Activated T-cell treated with anti-CD3 and anti-CD28 coated beads, Interleukin-2, amount 50 U/mL, for 4 hours (primary cell): ENCODE data around the gene ZBTB45. TPM values are rescaled to one million over a fixed set of nuclear protein-coding genes. Genes with fewer than 3 reads are reported as not detected.

Experiments
- ATAC-seq, 2 donors: fragments of 200-7000 bp; cut with Tn5 transposase; one replicate each; pipeline ENCODE4 v1.10.0; 2021
- DNase-seq: peaks from one replicate; pipeline ENCODE4 v3.0.0-alpha.2; 2020
- H3K27me3 Mint-ChIP-seq: one replicate; pipeline ENCODE4 v1.8.0; 2021; ENCODE audit warnings: low read depth, mixed read lengths
- H3K36me3 Mint-ChIP-seq: one replicate; pipeline ENCODE4 v1.8.0; 2022; ENCODE audit warnings: mixed read lengths; ENCODE audit not compliant: insufficient read depth
- H3K4me1 Mint-ChIP-seq: one replicate; pipeline ENCODE4 v1.8.0; 2021; ENCODE audit warnings: low read depth, mixed read lengths
- H3K4me3 Mint-ChIP-seq: one replicate; pipeline ENCODE4 v1.8.0; 2021; ENCODE audit warnings: mild to moderate bottlenecking, moderate library complexity, mixed read lengths
- H3K9me3 Mint-ChIP-seq: one replicate; pipeline ENCODE4 v1.8.0; 2021; ENCODE audit warnings: mixed read lengths
- total RNA-seq, 3 donors: library from RNA; stranded (reverse); gene quantifications; one replicate each; pipeline ENCODE4 v1.2.1, GENCODE V29; 2021

The ZBTB45 gene
- total RNA-seq, 3 donors from 2014 or later = 15.4 to 16.7 (median 16.1) TPM

DNA sequence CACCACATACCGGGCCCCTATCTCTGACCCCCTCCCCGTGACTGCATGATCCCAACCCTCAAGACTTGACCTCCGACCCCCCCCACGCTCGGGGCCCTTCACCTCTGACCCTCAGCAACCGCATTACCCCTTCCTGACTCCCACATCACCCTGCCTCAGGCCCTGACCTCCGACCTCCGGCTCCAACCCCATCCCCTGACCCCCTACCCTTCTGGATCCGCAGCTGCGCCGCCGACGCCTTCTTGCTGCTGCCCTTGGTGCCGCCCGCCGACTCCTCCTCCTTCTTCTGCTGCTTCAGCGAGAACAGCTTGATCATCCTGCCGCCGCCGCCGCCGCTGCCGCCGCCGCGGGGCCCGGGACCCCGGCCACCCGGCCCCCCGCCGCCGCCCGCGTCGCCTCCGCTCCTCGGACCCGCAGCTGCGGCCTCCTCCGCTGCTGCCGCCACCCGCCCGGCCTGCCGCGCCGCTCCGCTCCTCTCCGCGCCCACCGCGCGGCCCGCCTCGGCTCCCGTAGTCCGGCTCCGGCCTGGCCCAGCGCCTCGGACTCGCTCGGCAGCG, 38.5 kb upstream of the ZBTB45 start, which contains the start of gene UBE2M:
TSS of gene UBE2M (minus strand) at position 546 of the 557 bp plus-strand sequence. CDS start at position 316, 230 bp downstream.
- H3K36me3 Mint-ChIP-seq = peaks cover 21% of the 10 kb centered on the region
- peaks cover 63% of the 10 kb centered on the region for H3K4me1 Mint-ChIP-seq
- H3K4me3 Mint-ChIP-seq = peak within 1 kb of the TSS; percentile 98
- peak; percentile 17 to 18 for ATAC-seq
- no peaks in the 10 kb centered on the region for H3K27me3 Mint-ChIP-seq
- peak; percentile 44 for DNase-seq
- H3K9me3 Mint-ChIP-seq = no peaks in the 10 kb centered on the region

DNA sequence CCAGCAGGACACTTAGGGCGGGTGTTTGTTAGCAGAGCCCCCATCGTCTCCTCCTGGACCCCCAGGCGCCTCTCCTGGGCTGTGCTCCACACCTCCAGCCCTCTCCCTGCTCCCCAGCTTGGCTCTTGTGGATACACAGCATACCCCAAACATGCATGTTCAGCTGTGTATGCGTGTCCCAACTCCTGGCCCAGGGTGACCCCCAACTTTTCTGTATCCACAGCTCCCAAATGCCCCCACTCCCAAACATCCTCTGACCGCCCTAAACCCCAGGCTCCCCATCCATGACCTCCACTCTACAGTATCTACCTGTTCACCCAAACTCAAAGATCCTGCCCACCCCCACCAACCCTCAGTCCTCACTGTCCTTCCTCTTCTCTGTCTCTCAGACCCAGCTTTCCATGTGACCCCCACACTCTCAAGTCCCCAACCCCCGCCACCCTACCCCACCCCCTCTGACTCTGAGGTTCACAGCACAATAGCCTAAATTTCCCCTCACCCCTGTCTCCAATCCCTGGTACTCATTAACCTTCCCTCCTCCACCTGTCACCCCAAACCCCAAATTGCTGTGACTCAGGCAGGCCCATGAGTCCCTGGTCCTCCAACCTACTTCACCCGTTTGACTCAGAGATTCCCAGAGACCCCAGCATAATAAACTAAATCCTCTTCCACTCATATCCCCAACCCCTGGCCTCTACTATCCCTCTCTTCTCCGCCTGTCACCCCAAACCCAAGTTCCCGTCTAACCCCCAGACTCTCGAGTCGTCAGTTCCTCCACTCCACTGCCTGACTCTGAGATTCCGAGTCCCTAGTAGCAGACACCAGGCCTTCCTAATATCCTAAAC, 37.8 kb upstream of the ZBTB45 start:
- H3K9me3 Mint-ChIP-seq = no peaks in the 10 kb centered on the region
- no peak for ATAC-seq
- no peak for DNase-seq
- no peaks in the 10 kb centered on the region for H3K27me3 Mint-ChIP-seq
- H3K36me3 Mint-ChIP-seq = peaks cover 27% of the 10 kb centered on the region
- H3K4me3 Mint-ChIP-seq = peak overlapping the region; percentile 98
- H3K4me1 Mint-ChIP-seq = peaks cover 66% of the 10 kb centered on the region

DNA sequence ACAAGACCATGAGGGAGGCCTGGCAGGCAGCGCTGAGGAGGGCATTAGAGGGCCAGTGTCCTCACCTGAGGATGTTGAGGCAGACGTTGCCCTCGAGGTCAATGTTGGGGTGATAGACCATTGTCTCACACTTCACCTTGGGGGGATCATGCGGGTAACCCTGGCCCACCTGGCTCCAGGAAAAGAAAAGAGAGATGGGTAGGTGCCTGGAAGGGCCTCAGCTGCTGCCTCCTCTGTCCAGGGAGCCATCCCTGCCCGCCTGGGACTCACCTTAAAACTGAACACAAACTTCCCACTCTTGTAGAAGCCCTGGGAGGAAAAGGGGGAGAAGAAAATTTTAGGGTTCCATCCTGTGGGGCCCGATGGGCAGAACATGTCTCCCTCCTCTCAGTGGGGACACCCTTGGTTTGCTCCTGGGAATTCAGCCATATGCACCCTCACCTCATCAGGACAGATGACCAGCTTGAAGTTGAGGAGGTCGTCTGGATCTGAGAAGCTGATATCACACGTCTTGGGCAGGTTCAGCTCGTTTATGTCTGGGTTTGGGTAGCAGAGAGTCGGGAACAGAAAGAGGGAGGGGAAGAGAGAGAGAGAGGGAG, 37.1 kb upstream of the ZBTB45 start:
- Mint-ChIP-seq H3K4me1 (peaks cover 59% of the 10 kb centered on the region), H3K27me3 (no peaks in the 10 kb centered on the region), H3K4me3 (peak overlapping the region; percentile 98), H3K9me3 (no peaks in the 10 kb centered on the region), H3K36me3 (peaks cover 32% of the 10 kb centered on the region)
- no peak for ATAC-seq
- no peak for DNase-seq

DNA sequence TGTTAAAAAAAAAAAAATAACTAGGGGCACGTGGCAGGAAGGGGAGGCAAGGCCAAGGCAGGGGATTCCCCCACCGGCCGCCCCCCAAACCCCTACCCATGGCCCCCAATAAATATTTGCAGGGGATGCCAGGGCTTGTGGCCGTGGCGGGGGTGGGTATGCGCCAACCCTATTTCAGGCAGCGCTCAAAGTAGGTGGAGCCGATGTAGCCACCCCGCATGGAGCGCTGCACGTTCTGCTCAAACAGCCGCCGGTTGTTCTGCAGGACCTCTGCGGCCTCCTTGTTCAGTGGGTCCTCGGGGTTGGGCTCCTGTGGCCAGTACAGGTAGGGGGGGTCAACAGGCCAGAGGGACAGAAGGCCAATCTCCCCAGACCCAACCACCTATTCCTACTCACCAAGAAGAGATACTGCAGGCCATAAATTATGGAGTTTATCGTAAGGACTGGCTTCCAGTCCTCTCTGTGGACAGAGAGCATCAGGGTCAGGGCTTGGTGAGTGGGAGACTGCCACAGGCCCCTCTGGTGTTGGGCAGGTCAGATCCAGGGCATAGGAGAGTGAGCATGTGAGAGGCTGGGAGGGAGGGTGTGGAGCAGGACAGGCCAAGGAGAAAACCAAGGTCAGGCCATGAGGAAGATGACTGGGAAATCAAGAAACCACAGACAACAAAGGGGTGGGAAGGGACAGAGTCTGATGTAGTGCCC, 36.5 kb upstream of the ZBTB45 start:
- H3K9me3 Mint-ChIP-seq = no peaks in the 10 kb centered on the region
- H3K4me1 Mint-ChIP-seq = peaks cover 52% of the 10 kb centered on the region
- peaks cover 36% of the 10 kb centered on the region for H3K36me3 Mint-ChIP-seq
- H3K27me3 Mint-ChIP-seq = no peaks in the 10 kb centered on the region
- ATAC-seq (no peak), DNase-seq (no peak)
- peak overlapping the region; percentile 98 for H3K4me3 Mint-ChIP-seq

DNA sequence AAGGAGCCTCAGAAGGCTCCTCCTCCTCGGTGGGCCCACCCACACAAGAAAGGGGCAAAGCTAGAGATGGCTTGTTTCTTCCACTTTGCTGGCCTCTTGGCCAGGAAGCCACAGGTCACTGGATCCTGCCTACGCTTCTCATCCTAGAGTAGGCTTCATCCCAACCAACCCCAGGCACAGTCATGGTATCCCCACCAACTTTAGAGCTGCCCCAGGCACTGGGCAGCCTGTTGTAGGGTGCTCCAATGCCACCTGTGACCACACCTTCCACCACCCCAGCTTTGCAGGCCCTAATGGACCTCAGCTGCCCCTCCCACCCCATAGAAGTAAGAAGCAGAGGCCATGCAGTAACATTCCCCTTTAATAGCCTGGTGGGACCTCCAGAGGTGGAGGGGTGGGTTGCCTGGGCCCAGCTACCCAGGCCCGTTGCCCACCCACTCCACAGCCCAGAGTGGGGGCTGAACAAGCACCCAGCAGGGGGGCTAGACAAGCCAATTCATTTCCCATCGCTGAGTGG, 35.8 kb upstream of the ZBTB45 start:
- peaks cover 38% of the 10 kb centered on the region for H3K36me3 Mint-ChIP-seq
- ATAC-seq = no peak
- peak overlapping the region; percentile 98 for H3K4me3 Mint-ChIP-seq
- H3K9me3 Mint-ChIP-seq = no peaks in the 10 kb centered on the region
- H3K27me3 Mint-ChIP-seq = no peaks in the 10 kb centered on the region
- peaks cover 51% of the 10 kb centered on the region for H3K4me1 Mint-ChIP-seq
- no peak for DNase-seq

DNA sequence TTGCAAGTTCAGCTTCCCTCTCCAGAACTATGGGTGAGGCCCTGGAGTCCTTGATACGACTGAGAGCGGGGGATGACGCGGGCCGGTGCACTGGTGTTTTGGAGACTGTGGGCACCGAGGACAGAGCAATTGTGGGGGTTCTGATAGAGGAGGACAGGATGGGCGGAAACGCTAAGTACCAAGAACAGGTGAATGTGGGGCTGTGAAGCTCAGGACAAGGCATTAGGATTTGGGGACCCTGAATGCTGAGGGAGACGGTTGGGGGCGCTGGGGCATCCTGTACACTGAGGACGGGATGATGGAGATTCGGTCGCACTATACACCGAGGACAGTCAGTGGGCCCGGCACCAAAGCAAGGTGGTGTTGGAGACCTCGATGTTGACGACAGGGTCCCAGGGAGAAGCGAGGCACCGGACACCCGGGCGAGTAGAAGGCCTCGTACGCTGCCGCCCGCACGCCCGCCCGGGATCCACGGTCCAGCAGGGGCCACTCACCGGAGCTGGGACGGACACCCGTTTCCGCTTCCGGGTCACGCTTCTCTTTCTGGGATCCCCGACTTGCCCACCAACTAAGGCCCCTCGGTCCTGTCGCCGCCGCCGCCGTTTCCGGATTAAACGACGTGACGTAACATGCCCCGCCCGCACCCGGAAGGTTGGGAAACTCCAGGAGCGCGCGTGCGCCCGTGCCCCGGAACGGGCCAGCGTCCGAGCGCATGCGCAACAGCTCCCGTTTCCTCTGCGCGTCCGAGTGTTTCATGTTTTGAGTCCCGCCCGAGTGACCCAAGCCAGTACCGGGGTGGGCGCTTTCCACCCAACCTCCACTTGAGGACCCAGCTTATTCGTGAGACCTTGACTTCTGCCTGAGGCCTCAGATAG, 35.1 kb upstream of the ZBTB45 start, which contains the start of gene CHMP2A:
TSS of gene CHMP2A (minus strand) at position 612 of the 875 bp plus-strand sequence. CDS start 893 bp downstream, outside the sequence.
- Mint-ChIP-seq H3K36me3 (peaks cover 41% of the 10 kb centered on the region), H3K4me3 (peak within 1 kb of the TSS; percentile 98), H3K9me3 (no peaks in the 10 kb centered on the region), H3K4me1 (peaks cover 48% of the 10 kb centered on the region), H3K27me3 (no peaks in the 10 kb centered on the region)
- DNase-seq (peak; percentile 97), ATAC-seq (peak; percentile 32 to 35)

DNA sequence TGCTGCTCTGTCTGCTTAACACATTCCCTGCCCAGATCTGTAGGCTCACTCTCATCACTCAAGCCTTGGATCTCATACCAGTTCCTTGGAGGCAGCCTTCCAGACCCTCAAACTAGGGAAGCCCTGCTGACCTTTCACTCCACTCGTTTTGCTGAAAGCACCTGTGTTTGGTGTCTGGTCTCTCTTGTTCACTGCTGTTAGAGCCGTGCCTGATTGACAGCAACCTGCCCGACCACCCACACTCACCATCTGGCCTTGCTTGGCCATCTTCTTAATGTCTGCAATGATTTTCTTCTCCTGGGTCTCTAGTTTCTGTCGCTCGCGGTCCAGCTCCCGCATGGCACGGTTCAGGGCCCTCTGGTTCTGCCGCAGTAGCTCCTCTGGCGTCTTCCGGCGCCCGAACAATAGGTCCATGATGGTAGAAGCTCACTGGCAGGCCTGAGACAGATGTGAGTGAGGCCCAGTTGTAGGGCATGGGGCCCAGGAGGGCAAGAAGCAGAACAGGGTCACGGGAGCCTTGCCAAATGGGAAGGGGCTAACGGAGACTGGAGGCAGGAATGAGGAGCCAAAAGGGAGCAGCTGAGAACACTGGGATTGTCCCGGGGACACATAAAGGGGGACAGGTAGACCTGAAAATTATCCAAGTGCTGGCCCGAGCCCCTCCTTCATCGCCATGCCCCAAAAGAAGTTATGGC, 34.3 kb upstream of the ZBTB45 start:
- no peak for DNase-seq
- Mint-ChIP-seq H3K4me1 (peaks cover 44% of the 10 kb centered on the region), H3K36me3 (peaks cover 46% of the 10 kb centered on the region), H3K9me3 (no peaks in the 10 kb centered on the region), H3K4me3 (peak overlapping the region; percentile 98), H3K27me3 (no peaks in the 10 kb centered on the region)
- ATAC-seq = no peak

DNA sequence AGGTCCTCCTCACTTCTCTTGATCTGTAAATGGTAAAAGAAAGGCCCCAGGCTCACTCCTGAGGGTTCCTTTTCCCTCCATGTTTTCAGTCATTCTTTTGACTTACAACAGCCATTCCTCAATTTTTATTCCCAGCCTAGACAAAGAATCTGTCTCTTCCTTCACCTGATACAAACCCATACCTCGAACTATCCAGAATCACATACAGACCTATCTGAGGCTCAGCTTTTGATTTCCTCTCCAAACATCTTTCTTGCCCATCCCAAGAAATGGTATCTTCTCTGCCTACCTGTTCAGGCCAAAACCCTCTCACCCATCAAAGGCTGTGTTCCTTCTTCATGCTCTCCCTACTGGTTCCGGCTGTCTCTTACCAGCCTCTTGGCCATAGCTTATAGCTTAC, 33.0 kb upstream of the ZBTB45 start:
- no peak for DNase-seq
- H3K27me3 Mint-ChIP-seq = no peaks in the 10 kb centered on the region
- peak overlapping the region; percentile 1 for H3K4me3 Mint-ChIP-seq
- peaks cover 53% of the 10 kb centered on the region for H3K36me3 Mint-ChIP-seq
- no peak for ATAC-seq
- no peaks in the 10 kb centered on the region for H3K9me3 Mint-ChIP-seq
- peaks cover 41% of the 10 kb centered on the region for H3K4me1 Mint-ChIP-seq

DNA sequence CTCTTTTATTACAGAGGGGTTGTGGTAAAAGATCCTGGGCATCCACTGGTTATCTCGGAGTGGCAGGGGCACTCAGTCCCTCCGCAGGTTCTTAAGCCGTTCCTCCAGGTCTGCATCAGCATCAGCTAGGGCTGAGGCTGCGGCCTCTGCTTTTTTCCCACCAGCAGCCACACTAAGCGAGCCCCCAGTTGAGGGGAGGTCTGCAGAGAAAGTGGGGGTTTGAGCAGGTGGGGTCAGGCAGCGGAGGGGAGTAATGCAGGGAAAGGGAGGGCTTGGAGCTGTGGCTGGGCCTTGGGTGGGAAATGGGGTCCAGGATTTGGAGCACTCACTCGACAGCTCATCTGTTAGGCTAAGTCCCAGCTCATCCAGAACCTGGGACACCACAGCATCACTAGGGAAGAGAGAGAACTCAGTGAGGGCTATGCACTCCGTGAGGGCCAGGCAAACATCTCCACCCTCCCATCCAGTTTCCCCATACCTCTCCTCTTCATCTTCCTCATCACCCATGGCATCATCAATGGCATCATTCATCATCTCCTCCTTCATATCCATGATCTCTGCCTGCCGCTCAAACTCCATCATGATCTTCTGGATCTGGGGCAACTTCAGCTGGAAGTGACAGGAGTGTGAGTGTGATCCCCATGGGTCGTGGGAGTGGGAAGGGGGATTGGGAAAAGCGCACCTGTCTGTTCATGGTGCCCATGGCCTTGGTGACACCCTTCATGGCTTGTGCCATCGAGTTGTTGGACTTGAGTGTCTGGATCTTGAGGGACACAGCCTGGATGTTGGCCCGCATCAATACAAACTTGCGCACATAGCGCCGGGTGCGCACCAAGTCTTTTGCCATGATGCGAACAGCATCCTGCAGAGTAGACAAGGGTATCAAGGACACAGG, 32.2 kb upstream of the ZBTB45 start:
- DNase-seq (no peak), ATAC-seq (no peak)
- peaks cover 55% of the 10 kb centered on the region for H3K36me3 Mint-ChIP-seq
- no peaks in the 10 kb centered on the region for H3K27me3 Mint-ChIP-seq
- H3K4me1 Mint-ChIP-seq = peaks cover 38% of the 10 kb centered on the region
- no peak overlapping the region for H3K4me3 Mint-ChIP-seq
- no peaks in the 10 kb centered on the region for H3K9me3 Mint-ChIP-seq

DNA sequence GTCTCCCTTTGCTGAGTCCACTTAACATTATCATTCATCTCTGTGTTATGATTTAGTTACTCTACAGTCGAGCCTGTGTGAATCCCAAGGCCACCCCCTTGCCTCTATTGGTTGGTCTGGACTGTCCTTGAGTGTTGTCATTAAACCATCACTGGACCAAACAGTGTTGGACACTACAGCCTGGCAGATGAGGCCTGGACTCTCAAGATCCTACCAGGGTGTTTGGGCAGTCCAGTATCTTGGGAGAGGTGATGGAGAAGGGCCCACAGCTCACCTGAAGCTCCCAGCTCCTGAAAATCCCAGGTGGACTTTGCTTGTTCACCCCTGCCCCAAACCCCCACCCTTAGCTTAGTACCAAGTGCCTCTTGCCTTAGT, 31.5 kb upstream of the ZBTB45 start:
- Mint-ChIP-seq H3K9me3 (no peaks in the 10 kb centered on the region), H3K4me1 (peaks cover 38% of the 10 kb centered on the region), H3K36me3 (peaks cover 58% of the 10 kb centered on the region), H3K4me3 (no peak overlapping the region), H3K27me3 (no peaks in the 10 kb centered on the region)
- DNase-seq (no peak), ATAC-seq (no peak)

DNA sequence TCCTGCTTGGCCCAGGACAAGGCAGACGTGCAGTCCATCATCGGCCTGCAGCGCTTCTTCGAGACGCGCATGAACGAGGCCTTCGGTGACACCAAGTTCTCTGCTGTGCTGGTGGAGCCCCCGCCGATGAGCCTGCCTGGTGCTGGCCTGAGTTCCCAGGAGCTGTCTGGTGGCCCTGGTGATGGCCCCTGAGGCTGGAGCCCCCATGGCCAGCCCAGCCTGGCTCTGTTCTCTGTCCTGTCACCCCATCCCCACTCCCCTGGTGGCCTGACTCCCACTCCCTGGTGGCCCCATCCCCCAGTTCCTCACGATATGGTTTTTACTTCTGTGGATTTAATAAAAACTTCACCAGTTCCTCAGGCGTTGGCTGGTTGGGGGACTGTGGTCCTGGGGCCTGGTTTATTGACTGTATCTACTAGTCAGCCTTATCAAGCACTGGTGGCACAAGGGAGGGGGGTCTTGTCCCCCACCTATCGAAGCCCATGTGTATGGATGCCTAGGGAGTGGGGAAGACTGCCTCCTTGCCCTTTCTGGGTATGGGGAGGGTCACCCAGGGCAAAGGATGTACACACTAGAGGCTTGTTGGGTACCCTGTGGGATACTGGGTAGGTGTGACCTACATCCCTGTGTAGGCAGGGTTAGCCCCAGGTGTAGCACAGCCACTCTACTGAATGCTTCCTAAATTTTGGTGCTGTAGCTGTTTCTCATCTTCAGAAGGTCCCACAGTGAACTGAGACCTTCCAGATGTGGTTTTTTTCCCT, 30.9 kb upstream of the ZBTB45 start:
- Mint-ChIP-seq H3K4me3 (no peak overlapping the region), H3K27me3 (no peaks in the 10 kb centered on the region), H3K4me1 (peaks cover 42% of the 10 kb centered on the region), H3K36me3 (peaks cover 63% of the 10 kb centered on the region), H3K9me3 (no peaks in the 10 kb centered on the region)
- ATAC-seq (no peak), DNase-seq (no peak)
